NCI-H748 (cell line): ENCODE data around the gene TDP1.
"Not testable (repeated sequence)": the region's sequence is repeated elsewhere in the genome, so short reads cannot be mapped to it uniquely, and the experiment has no call there.

Experiments used
- DNase-seq: peaks from one replicate; lab custom pipeline; 2025; ENCODE audit not compliant: unreplicated experiment; lab: John Stamatoyannopoulos, UW

TDP1 gene

GRCh38 chr14:90042496-90043252, 86.9 kb downstream of the TDP1 start:
- DNase-seq = no peak

GRCh38 chr14:90045616-90046015, 89.9 kb downstream of the TDP1 start:
- DNase-seq = no peak

- DNase-seq = no peak
Observed at GRCh38 chr14:90049390-90049789, 93.7 kb downstream of the TDP1 start.

- no peak for DNase-seq
Observed at GRCh38 chr14:90050271-90050670, 94.5 kb downstream of the TDP1 start.

GRCh38 chr14:90053044-90053443, 97.3 kb downstream of the TDP1 start:
- no peak for DNase-seq

- no peak for DNase-seq
Observed at GRCh38 chr14:90054803-90055202, 99.1 kb downstream of the TDP1 start.

GRCh38 chr14:90056826-90057225, 101.1 kb downstream of the TDP1 start:
- no peak for DNase-seq

- no peak for DNase-seq
Observed at GRCh38 chr14:90058876-90059458, 103.2 kb downstream of the TDP1 start.

- peak; percentile 95 for DNase-seq
Observed at GRCh38 chr14:90060312-90060964, 104.7 kb downstream of the TDP1 start.

GRCh38 chr14:90060965-90061684, 105.4 kb downstream of the TDP1 start:
- peak; percentile 76 for DNase-seq

- peak; percentile 76 for DNase-seq
Observed at GRCh38 chr14:90061685-90062126, 106.0 kb downstream of the TDP1 start, which contains the start of gene KCNK13. TSS of gene KCNK13 (plus strand) at chr14:90061994. CDS start at chr14:90062206, 212 bp downstream.

- peak; percentile 86 for DNase-seq
Observed at GRCh38 chr14:90062127-90062794, 106.5 kb downstream of the TDP1 start.

- no peak for DNase-seq
Observed at GRCh38 chr14:90062822-90063539, 107.3 kb downstream of the TDP1 start.

- no peak for DNase-seq
Observed at GRCh38 chr14:90072350-90072749, 116.6 kb downstream of the TDP1 start.

- DNase-seq = no peak
Observed at GRCh38 chr14:90079576-90079975, 123.8 kb downstream of the TDP1 start.

- DNase-seq = no peak
Observed at GRCh38 chr14:90087433-90087832, 131.7 kb downstream of the TDP1 start.

- DNase-seq = no peak
Observed at GRCh38 chr14:90088176-90088575, 132.4 kb downstream of the TDP1 start.

GRCh38 chr14:90089486-90089885, 133.8 kb downstream of the TDP1 start:
- DNase-seq = not testable (repeated sequence)

GRCh38 chr14:90091393-90091792, 135.7 kb downstream of the TDP1 start:
- DNase-seq = peak; percentile 22

GRCh38 chr14:90093942-90094595, 138.3 kb downstream of the TDP1 start:
- peak; percentile 66 for DNase-seq
